Muscle of arm (tissue), 12 donors: ENCODE measurements around the gene WBP2. TPM values are rescaled to one million over a fixed set of nuclear protein-coding genes. Genes with fewer than 3 reads are reported as not detected.
"Not testable (repeated sequence)": the region's sequence is repeated elsewhere in the genome, so short reads cannot be mapped to it uniquely, and the experiment has no call there.

Source experiments
- DNase-seq: peaks from one replicate; pipeline ENCODE4 v3.0.0-alpha.2; 2013
- polyA plus RNA-seq, 12 donors: library from polyadenylated mRNA; unstranded; fragments of 120-200 nt; gene quantifications; one replicate each; pipeline ENCODE4 v1.2.1, GENCODE V29; 2013; ENCODE audit not compliant: insufficient read length in 12 of 12

Gene WBP2
- polyA plus RNA-seq, 12 donors = 43.3 to 104 (median 48.5) TPM; not detected in 1

- no peak for DNase-seq
Measured at GRCh38 chr17:75819678-75820077, 35.5 kb downstream of the WBP2 start.

- DNase-seq = no peak
Measured at GRCh38 chr17:75819116-75819515, 36.0 kb downstream of the WBP2 start.

GRCh38 chr17:75818326-75818885 lies 36.7 kb downstream of the WBP2 start:
- DNase-seq = no peak

DNA sequence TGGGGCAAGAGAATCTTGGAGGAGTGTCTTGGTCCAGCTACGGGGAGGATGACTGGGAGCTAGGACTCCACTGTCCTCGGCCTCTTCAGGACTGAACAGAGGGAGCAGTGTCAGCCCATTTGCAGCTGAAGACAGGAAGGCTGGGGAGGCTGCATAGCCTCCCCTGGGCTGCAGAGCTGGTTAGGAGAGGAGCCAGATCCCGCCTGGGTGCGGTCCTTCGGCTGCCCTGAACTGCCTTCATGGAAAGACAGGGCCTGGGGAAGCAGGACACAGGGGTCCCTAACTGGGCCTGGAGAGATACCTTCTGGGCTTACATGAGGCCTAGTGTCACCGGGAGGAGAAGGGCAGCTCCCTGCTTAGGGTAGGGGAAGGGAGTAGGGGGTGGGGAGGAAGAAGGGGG lies 37.6 kb downstream of the WBP2 start:
- DNase-seq = no peak

DNA sequence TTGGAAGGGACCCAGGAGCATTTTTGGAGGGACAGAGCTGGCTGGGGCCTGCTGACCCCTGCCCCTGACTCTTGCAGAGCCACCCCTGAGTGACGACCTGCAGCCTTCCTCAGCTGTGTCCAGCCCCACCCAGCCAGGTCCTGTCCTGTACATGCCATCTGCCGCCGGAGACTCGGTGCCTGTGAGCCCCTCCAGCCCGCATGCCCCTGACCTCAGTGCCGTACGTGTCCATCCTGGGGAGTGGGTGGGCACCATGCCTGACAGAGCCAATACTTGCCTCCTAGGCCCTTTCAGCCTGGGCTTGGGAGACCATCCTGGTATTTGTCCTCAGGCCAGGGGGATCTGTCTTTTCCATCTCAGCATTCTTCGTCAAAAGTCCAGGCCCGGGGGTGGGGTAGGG lies 38.4 kb downstream of the WBP2 start:
- DNase-seq = no peak

- no peak for DNase-seq
Measured at GRCh38 chr17:75815399-75815798, 39.7 kb downstream of the WBP2 start.

DNA sequence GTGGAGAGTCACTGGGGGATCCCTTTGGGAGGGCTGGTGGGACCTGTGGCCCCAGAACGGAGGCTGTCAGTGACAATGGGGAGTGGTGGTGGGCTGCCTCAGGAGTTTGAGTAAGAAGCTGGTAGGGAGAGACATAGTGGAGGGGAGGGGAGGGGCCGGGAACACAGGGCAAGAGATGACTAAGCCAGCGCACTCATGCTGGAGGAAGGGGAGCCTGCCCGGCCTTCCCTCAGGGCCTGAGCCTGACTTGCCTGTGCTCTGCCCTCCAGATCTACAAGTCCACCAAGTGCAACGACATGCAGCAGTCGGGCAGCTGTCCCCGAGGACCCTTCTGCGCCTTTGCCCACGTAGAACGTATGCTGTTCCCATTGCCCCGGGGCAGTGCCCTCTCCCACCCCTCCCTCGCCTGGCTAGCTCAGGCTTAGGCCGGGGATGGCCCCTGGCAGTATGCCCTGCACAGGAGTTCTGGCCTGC lies 40.2 kb downstream of the WBP2 start:
- DNase-seq = no peak

DNA sequence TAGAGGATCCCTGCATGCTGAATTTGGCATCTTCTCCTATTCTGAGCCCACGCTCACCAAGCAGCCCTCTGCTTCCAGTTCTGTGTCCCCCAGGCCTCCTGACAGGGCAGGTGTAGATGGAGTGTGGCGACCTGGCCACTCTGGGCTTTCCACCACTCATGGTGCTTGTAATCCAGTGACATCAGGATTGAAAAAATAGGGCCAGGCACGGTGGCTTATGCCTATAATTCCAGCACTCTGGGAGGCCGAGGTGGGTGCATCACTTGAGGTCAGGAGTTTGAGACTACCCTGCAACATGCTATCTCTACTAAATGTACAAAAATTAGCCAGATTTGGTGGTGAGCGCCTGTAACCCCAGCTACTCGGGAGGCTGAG lies 41.1 kb downstream of the WBP2 start:
- no peak for DNase-seq

DNA sequence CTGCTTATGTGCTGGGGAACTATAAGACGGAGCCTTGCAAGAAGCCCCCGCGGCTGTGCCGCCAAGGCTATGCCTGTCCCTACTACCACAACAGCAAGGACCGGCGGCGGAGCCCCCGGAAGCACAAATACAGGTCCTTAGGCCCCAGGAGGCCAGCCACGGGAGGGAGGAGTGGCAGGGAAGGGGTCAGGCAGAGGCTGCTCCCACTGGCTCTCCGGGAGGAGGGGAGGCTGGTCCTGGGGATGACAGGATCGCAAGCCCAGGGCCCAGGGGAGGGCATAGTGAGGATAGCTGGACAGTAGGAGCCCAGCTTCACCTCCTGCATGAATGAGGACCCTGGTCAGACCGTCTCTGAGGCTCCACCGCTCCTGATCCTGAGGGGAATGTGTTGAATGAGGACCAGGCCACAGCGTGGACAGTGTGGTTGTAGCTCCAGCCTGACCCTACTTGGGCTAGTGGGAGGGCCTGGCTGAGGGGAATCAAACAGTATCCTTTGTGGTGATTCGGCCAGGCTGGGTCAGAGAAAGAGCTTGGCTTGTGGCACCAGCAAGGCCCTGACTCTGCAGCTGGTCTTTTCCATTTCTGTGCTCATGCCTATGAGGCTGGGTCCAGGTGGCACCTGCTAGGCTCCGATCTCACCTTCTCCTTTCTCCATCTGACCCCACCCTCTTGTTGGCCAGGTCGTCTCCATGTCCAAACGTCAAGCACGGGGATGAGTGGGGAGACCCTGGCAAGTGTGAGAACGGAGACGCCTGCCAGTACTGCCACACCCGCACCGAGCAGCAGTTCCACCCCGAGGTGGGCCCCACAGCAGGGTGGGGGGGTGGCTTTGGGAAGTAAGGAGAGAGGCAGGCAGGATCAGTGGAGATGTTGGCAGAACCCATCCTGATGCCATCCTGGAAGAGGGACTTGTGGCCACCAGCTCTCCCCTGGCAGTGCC lies 41.8 kb downstream of the WBP2 start:
- no peak for DNase-seq

DNA sequence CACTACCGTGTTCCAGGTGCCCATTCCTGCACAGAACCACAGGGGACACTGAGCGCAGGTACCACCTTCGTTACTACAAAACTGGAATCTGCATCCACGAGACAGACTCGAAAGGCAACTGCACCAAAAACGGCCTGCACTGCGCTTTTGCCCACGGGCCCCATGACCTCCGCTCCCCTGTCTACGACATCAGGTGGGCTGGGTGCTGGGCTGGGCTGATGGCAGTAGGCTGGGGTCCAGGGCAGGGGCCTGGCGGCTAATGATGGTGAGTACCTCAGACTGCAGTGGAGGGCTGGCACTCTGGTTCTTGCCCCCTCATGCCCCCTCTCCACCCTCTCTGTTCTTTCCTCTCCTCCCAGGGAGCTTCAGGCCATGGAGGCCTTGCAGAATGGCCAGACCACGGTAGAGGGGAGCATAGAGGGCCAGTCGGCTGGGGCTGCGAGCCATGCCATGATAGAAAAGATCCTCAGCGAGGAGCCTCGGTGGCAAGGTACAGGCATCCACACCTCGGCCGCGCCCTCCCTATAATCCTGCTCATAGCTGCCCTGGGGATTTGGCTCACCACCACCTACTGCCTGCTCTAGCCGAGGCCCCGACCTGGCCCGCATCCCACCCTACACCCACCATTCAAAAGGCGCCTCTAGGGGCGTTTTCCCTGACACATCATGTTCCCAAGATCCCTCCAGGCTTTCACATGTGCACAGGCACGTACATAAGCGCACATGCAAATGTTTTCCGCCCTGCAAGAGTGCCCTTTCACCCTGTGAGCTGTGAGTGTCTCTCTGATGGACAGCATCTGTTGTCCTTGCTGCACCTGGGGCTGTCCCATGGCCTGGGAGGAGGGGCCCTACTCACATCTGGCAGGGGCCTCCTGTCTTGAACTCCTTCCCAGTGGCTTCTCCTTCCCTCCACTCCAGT lies 42.8 kb downstream of the WBP2 start:
- DNase-seq = no peak

DNA sequence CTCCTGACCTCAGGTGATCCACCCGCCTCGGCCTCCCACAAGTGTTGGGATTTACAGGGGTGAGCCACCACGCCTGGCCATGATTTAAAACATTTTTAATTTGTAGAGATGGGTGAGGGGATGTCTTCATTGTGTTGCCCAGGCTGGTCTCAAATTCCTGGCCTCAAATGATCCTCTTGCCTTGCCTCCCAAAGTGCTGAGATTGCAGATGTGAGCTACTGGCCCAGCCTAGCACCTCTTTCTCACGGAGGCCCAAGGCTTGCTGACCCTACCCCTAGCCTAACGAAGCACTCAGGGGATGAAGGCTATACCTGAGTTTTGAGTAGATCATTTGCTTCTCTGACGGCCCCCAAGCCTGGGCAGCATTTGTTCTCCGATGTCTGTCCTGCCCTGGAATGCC lies 44.0 kb downstream of the WBP2 start:
- no peak for DNase-seq

GRCh38 chr17:75810756-75811155 lies 44.4 kb downstream of the WBP2 start:
- not testable (repeated sequence) for DNase-seq

- DNase-seq = no peak
Measured at GRCh38 chr17:75810216-75810615, 44.9 kb downstream of the WBP2 start.

DNA sequence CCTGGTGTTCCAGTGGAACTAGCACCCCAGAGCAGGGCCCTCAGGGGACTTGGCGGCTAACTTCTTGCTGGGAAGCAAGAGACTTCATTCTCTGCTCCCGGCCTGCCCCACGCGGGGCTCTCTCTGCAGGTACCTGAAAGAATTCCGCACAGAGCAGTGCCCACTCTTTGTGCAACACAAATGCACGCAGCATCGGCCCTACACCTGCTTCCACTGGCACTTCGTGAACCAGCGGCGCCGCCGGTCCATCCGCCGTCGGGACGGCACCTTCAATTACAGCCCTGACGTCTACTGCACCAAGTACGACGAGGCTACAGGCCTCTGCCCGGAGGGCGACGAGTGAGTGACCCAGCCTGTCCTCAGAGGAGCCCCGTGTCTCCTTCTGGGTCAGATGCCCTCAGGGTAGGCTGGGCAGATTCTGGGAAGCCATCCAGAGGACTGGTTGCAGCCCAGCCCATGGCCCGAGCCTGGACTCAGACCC lies 45.5 kb downstream of the WBP2 start:
- DNase-seq = no peak

DNA sequence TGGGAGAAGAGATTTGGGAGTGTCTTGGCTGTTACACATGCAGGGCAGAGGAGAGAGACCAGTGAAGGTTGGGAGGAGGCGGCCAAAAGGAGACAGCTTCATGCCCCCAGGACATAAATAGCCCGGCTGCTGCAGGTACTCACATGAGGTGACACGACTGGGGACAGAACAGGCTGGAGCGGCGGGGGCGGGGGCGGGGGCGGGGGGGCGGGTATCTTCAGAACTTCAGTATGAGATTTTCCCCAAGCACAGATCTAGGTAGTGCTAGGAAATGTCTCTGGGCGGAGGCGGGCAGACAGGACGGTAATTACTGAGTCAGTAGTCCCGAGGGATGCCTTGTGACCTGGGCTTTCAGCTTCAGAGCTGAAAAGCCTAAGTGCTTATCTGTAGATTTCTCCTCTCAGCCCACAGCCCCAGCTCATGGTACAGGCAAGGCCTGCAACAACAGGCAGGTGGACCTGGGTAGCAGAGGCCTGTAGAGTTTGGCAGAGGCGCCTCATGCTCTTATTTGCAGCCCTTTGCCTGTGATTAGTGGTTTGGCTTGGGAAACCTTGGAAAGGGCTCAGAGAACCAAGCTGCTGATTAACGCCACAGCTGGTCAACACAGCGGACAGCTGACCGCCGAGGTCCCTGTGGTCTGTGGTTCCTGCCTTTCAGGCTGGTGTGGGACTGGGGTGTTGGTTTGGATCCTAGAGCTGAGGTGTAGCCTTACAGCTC lies 46.1 kb downstream of the WBP2 start:
- DNase-seq = no peak

DNA sequence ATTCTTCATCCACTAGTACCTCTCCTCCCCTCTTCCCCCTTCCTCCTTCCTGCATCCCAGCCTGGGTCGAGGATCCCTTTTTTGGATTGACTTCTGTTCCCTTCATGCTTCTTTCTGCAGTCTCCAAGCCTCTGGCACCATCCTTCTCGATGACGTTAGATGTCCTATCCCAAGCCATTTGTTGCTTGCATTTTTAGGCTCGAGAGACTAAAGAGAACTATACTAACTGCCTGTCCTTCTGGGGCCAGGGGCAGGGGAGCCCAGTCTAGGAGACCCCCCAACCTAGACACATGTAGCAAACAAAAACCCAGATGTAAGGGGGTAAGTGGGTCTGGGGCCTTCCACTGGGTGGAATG lies 46.6 kb downstream of the WBP2 start:
- no peak for DNase-seq

GRCh38 chr17:75807861-75808260 lies 47.3 kb downstream of the WBP2 start:
- DNase-seq = no peak

GRCh38 chr17:75806822-75807500 lies 48.2 kb downstream of the WBP2 start:
- no peak for DNase-seq

DNA sequence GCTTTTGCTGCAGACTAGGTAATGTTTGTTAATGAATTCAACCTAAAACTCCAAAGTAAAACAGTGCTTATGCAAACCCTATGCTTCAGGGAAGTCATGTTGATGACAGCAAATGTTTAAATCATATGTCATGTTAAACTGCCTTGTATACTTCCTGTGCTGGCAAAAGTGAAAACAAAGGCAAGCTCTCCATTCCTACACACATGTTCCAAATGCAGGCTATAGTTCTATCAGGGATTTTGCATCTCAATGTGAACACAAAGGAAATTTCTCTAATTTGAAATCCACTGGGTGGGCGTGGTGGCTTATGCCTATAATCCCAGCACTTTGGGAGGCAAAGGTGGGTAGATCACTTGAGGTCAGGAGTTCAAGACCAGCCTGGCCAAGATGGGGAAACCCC lies 51.3 kb downstream of the WBP2 start:
- no peak for DNase-seq

- DNase-seq = no peak
Measured at GRCh38 chr17:75799402-75799801, 55.7 kb downstream of the WBP2 start.
